ENCODE data around the gene EIF2D.

- TF ChIP-seq POLR2AphosphoS5 (IDR thresholded peaks at IDR 0.05; ENCODE audit: low read depth, low read length) (no peak), REST (IDR thresholded peaks at IDR 0.05; ENCODE audit: insufficient read depth in 1 of 2, low read depth in 2 of 2, low read length in 2 of 2) (no peak), TAF1 (IDR thresholded peaks at IDR 0.05; ENCODE audit: borderline replicate concordance, insufficient read depth, low read length) (no peak), SIN3A (IDR thresholded peaks at IDR 0.05; ENCODE audit: borderline replicate concordance, insufficient read depth, low read length) (no peak)
These were observed 46.2 kb upstream of the EIF2D start for GRCh38 chr1:206658264-206658980.

Data from PFSK-1 (cell line).